ENCODE results near the gene IL1RAPL1.

Gene IL1RAPL1

DNA sequence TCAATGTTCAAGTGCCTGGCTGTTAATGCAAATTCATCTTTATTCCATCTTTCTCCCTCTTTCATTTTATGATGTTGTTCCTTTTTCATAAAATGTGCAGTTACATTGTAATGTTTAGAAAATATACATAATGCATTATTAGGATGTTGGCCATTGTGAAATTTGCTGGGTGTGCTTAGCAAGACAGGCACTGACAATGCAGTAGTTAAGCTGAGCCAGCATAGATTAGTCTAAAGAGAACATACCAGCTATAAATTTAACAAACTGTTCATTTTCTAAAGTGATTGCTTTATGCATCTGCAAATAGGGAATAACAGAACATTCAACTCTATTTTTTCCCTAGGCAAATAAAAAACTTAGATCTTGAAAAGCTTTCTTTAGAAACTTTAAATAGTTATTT, 436.0 kb downstream of the IL1RAPL1 start:
- no peak overlapping the region for H3K9ac ChIP-seq (ENCODE audit: low read depth, low read length, poor library complexity, severe bottlenecking)
- no peaks in the 10 kb centered on the region for H3K9me2 ChIP-seq (replicated peaks; ENCODE audit: low read depth, low read length)
- H3K4me2 ChIP-seq (ENCODE audit: low read depth, low read length, poor library complexity, severe bottlenecking), result no peak overlapping the region
- H3K9me3 ChIP-seq (ENCODE audit: insufficient read depth, low read depth, low read length), result no peaks in the 10 kb centered on the region
- no peak overlapping the region for H2AFZ ChIP-seq (ENCODE audit: low read length)
- H3K36me3 ChIP-seq (ENCODE audit: insufficient read depth, low read length), result no peaks in the 10 kb centered on the region
- H3K27me3 ChIP-seq (ENCODE audit: insufficient read depth, low read length, poor library complexity, severe bottlenecking), result no peaks in the 10 kb centered on the region
- no peaks in the 10 kb centered on the region for H3F3A ChIP-seq (ENCODE audit: low read depth)
- no peak overlapping the region for H3K4me3 ChIP-seq (ENCODE audit: low read length, poor library complexity, severe bottlenecking)
- H4K20me1 ChIP-seq (ENCODE audit: insufficient read depth, low read length, poor library complexity, severe bottlenecking), result no peaks in the 10 kb centered on the region
- H3K4me1 ChIP-seq (ENCODE audit: insufficient read depth, low read length, poor library complexity, severe bottlenecking), result no peaks in the 10 kb centered on the region
- TF ChIP-seq EZH2phosphoT487 (IDR thresholded peaks at IDR 0.05; ENCODE audit: borderline replicate concordance) (no peak), CTCF (conservative IDR thresholded peaks at IDR 0.05; ENCODE audit: low read length) (no peak)
- no peaks in the 10 kb centered on the region for H3K79me2 ChIP-seq (ENCODE audit: insufficient read depth, low read length)

- Histone ChIP-seq H3K4me2 (ENCODE audit: low read depth, low read length, poor library complexity, severe bottlenecking) (no peak overlapping the region), H4K20me1 (ENCODE audit: insufficient read depth, low read length, poor library complexity, severe bottlenecking) (no peaks in the 10 kb centered on the region), H2AFZ (ENCODE audit: low read length) (no peak overlapping the region), H3K27me3 (ENCODE audit: insufficient read depth, low read length, poor library complexity, severe bottlenecking) (no peaks in the 10 kb centered on the region), H3K36me3 (ENCODE audit: insufficient read depth, low read length) (no peaks in the 10 kb centered on the region), H3K79me2 (ENCODE audit: insufficient read depth, low read length) (no peaks in the 10 kb centered on the region), H3F3A (ENCODE audit: low read depth) (no peaks in the 10 kb centered on the region), H3K9me3 (ENCODE audit: insufficient read depth, low read depth, low read length) (no peaks in the 10 kb centered on the region), H3K4me1 (ENCODE audit: insufficient read depth, low read length, poor library complexity, severe bottlenecking) (no peaks in the 10 kb centered on the region), H3K9ac (ENCODE audit: low read depth, low read length, poor library complexity, severe bottlenecking) (no peak overlapping the region), H3K4me3 (ENCODE audit: low read length, poor library complexity, severe bottlenecking) (no peak overlapping the region), H3K9me2 (replicated peaks; ENCODE audit: low read depth, low read length) (no peaks in the 10 kb centered on the region)
- TF ChIP-seq EZH2phosphoT487 (IDR thresholded peaks at IDR 0.05; ENCODE audit: borderline replicate concordance) (no peak), CTCF (conservative IDR thresholded peaks at IDR 0.05; ENCODE audit: low read length) (no peak)
Measured at GRCh38 chrX:29024871-29025270, 437.6 kb downstream of the IL1RAPL1 start.

DNA sequence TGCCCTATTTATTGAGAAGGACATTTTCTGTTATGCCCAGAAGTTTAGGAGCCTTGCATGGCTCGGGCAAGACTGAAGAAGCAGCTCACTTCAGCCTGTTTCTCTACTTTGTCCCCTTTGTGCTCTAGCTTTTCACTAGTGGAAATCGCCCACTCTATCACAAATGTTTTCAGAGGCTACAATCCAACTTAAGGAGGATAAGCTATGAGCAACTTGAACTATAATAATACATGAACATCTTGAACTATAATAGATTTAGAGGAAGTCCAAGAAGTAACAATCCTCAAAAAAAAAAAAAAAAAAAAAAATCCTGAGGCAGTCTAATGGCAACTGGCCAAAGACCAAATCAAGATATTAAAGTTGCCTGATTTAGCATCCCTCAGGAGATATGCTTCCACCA, 452.3 kb downstream of the IL1RAPL1 start:
- H2AFZ ChIP-seq (ENCODE audit: low read length), result no peak overlapping the region
- no peaks in the 10 kb centered on the region for H3F3A ChIP-seq (ENCODE audit: low read depth)
- no peaks in the 10 kb centered on the region for H3K27me3 ChIP-seq (ENCODE audit: insufficient read depth, low read length, poor library complexity, severe bottlenecking)
- H3K4me2 ChIP-seq (ENCODE audit: low read depth, low read length, poor library complexity, severe bottlenecking), result no peak overlapping the region
- H3K9me2 ChIP-seq (replicated peaks; ENCODE audit: low read depth, low read length), result no peaks in the 10 kb centered on the region
- H3K4me3 ChIP-seq (ENCODE audit: low read length, poor library complexity, severe bottlenecking), result no peak overlapping the region
- no peaks in the 10 kb centered on the region for H3K9me3 ChIP-seq (ENCODE audit: insufficient read depth, low read depth, low read length)
- no peaks in the 10 kb centered on the region for H3K79me2 ChIP-seq (ENCODE audit: insufficient read depth, low read length)
- no peaks in the 10 kb centered on the region for H3K4me1 ChIP-seq (ENCODE audit: insufficient read depth, low read length, poor library complexity, severe bottlenecking)
- no peaks in the 10 kb centered on the region for H4K20me1 ChIP-seq (ENCODE audit: insufficient read depth, low read length, poor library complexity, severe bottlenecking)
- TF ChIP-seq CTCF (conservative IDR thresholded peaks at IDR 0.05; ENCODE audit: low read length) (no peak), EZH2phosphoT487 (IDR thresholded peaks at IDR 0.05; ENCODE audit: borderline replicate concordance) (no peak)
- no peak overlapping the region for H3K9ac ChIP-seq (ENCODE audit: low read depth, low read length, poor library complexity, severe bottlenecking)
- no peaks in the 10 kb centered on the region for H3K36me3 ChIP-seq (ENCODE audit: insufficient read depth, low read length)
